Calu3 (cell line): ENCODE results near the gene FSHB. TPM values are rescaled to one million over a fixed set of nuclear protein-coding genes. Genes with fewer than 3 reads are reported as not detected.

Experiments used
- Bru-seq: library from RNA; stranded (reverse); fragments of 400-500 nt; gene quantifications from one replicate; lab custom pipeline; 2021; lab: Mats Ljungman, UMichigan
- BruChase-seq, 2 experiments: library from RNA; stranded (reverse); fragments of 400-500 nt; gene quantifications; one replicate each; lab custom pipeline; 2021; lab: Mats Ljungman, UMichigan
- BruUV-seq: library from RNA; stranded (reverse); fragments of 400-500 nt; replicated peaks from 2 replicates; lab custom pipeline; 2021; lab: Mats Ljungman, UMichigan
- CTCF ChIA-PET: fragments of 300-600 bp; sonication (Branson Sonifier 250); formaldehyde crosslinking; loops from one replicate; lab custom pipeline; 2022; ENCODE audit warnings: antibody characterized with exemption; lab: Charles Lee
- DNase-seq: peaks from one replicate; pipeline ENCODE4 v3.0.0; 2022
- H3K27ac Mint-ChIP-seq: one replicate; pipeline ENCODE4 v1.8.0; 2022; ENCODE audit warnings: mixed read lengths; ENCODE audit not compliant: unreplicated experiment
- H3K27me3 Mint-ChIP-seq: one replicate; pipeline ENCODE4 v1.8.0; 2022; ENCODE audit warnings: mixed read lengths; ENCODE audit not compliant: unreplicated experiment
- H3K36me3 Mint-ChIP-seq: one replicate; pipeline ENCODE4 v1.8.0; 2022; ENCODE audit warnings: mild to moderate bottlenecking, moderate library complexity, mixed read lengths; ENCODE audit not compliant: insufficient read depth, unreplicated experiment
- H3K4me1 Mint-ChIP-seq: one replicate; pipeline ENCODE4 v1.8.0; 2022; ENCODE audit warnings: mild to moderate bottlenecking, low read depth, mixed read lengths; ENCODE audit not compliant: unreplicated experiment
- H3K4me3 Mint-ChIP-seq: one replicate; pipeline ENCODE4 v1.8.0; 2022; ENCODE audit warnings: mild to moderate bottlenecking, low read depth, moderate library complexity, mixed read lengths; ENCODE audit not compliant: unreplicated experiment
- H3K9me3 Mint-ChIP-seq: one replicate; pipeline ENCODE4 v1.8.0; 2022; ENCODE audit warnings: low read depth, mixed read lengths; ENCODE audit not compliant: unreplicated experiment
- intact Hi-C: fragments of 100-400 bp; cut with micrococcal nuclease; formaldehyde crosslinking; loops from one replicate; pipeline ENCODE4 v1.10.0; 2022; ENCODE audit not compliant: unreplicated experiment
- long read RNA-seq: library from polyadenylated mRNA; stranded (forward); transcript quantifications from one replicate; pipeline ENCODE4 v2.0.0, GENCODE V29; 2022
- total RNA-seq: library from RNA; stranded (reverse); gene quantifications from 2 replicates; pipeline ENCODE4 v1.2.3, GENCODE V29; 2022
- TF ChIP-seq, protein P1 (sequence below): fragments of 200-600 bp; IDR thresholded peaks from one replicate; pipeline ENCODE4 v1.8.0; 2022; ENCODE audit warnings: antibody characterized with exemption; ENCODE audit not compliant: unreplicated experiment

The FSHB gene
- total RNA-seq (not detected in 2 replicates), Bru-seq, nascent RNA (not detected), BruChase-seq, experiment 1, labeled RNA remaining after a 6-hour chase (not detected), BruChase-seq, experiment 2, labeled RNA remaining after a 2-hour chase (not detected)
- long read RNA-seq = 0 reads

DNA sequence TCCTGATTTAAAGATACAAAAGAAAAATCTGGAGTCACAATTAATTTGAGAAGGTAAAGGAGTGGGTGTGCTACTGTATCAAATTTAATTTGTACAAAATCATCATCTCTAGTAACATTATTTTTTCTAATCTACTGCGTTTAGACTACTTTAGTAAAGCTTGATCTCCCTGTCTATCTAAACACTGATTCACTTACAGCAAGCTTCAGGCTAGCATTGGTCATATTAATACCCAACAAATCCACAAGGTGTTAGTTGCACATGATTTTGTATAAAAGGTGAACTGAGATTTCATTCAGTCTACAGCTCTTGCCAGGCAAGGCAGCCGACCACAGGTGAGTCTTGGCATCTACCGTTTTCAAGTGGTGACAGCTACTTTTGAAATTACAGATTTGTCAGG, at the start of gene FSHB:
TSS of gene FSHB (plus strand) at position 301 of the 400 bp plus-strand sequence. CDS start 889 bp downstream, outside the sequence.
- TF ChIP-seq, protein P1, sequence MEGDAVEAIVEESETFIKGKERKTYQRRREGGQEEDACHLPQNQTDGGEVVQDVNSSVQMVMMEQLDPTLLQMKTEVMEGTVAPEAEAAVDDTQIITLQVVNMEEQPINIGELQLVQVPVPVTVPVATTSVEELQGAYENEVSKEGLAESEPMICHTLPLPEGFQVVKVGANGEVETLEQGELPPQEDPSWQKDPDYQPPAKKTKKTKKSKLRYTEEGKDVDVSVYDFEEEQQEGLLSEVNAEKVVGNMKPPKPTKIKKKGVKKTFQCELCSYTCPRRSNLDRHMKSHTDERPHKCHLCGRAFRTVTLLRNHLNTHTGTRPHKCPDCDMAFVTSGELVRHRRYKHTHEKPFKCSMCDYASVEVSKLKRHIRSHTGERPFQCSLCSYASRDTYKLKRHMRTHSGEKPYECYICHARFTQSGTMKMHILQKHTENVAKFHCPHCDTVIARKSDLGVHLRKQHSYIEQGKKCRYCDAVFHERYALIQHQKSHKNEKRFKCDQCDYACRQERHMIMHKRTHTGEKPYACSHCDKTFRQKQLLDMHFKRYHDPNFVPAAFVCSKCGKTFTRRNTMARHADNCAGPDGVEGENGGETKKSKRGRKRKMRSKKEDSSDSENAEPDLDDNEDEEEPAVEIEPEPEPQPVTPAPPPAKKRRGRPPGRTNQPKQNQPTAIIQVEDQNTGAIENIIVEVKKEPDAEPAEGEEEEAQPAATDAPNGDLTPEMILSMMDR = no peak
- H3K36me3 Mint-ChIP-seq = no peaks in the 10 kb centered on the region
- H3K27me3 Mint-ChIP-seq = no peaks in the 10 kb centered on the region
- no peak within 1 kb of the TSS for H3K4me3 Mint-ChIP-seq
- intact Hi-C loops = no loop called here
- H3K9me3 Mint-ChIP-seq = peaks cover 3% of the 10 kb centered on the region
- H3K27ac Mint-ChIP-seq = no peak within 1 kb of the TSS
- H3K4me1 Mint-ChIP-seq = no peaks in the 10 kb centered on the region
- no TSS peak for BruUV-seq
- no peak for DNase-seq
- CTCF ChIA-PET = no interaction called here

DNA sequence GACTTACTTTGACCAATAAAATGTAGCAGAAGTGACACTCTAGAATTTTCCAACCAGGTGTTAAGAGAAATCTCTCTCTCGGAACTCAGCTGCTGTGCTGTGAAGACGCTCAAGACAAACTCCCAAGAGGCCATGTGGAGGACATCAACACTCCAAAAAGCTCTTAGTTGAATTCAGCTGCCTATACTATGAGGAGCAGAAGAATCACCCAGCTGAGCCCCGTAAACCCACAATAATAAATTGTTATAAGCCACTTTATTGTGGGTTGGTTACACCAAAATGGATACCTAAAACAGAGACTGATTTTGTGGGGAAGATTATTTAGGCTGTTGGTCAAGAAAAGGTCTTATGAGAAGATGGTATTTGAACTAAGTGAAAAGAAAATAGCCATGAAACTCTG, 44.1 kb upstream of the FSHB start:
- no peak overlapping the region for H3K4me3 Mint-ChIP-seq

DNA sequence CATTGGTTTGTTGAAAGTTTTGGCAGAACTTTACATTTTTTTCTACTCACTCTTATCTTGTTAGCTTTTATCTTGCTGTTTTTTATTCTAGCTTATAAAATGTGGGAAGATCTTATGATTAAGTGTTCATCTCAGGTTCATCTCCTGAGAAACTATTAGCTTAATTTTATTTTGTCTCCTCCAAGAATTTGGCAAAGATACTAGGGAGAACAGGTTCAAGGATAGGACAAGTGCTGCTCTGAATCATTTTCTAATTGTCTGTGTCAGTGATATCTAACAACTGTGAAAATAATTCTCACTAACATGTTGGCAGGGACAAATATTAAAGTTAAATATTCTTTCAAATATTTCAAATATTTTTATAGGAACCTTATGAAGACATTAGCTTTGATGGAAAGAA, 38.2 kb upstream of the FSHB start:
- no peak for DNase-seq
- CTCF ChIA-PET = interaction anchor here (0.8 kb wide), 1 partner anchor 63 kb away, joined by 3 read pairs; no protein-coding TSS in a partner anchor
- no peaks in the 10 kb centered on the region for H3K27me3 Mint-ChIP-seq

More for the DNA sequence above, 44.1 kb upstream of the FSHB start:
- BruUV-seq = no TSS peak
- Mint-ChIP-seq H3K27me3 (no peaks in the 10 kb centered on the region), H3K27ac (no peak overlapping the region), H3K36me3 (no peaks in the 10 kb centered on the region), H3K4me1 (no peaks in the 10 kb centered on the region), H3K9me3 (peaks cover 2% of the 10 kb centered on the region)
- no peak for DNase-seq
- CTCF ChIA-PET = no interaction called here
- TF ChIP-seq, protein P1 = no peak
- intact Hi-C loops = no loop called here

DNA sequence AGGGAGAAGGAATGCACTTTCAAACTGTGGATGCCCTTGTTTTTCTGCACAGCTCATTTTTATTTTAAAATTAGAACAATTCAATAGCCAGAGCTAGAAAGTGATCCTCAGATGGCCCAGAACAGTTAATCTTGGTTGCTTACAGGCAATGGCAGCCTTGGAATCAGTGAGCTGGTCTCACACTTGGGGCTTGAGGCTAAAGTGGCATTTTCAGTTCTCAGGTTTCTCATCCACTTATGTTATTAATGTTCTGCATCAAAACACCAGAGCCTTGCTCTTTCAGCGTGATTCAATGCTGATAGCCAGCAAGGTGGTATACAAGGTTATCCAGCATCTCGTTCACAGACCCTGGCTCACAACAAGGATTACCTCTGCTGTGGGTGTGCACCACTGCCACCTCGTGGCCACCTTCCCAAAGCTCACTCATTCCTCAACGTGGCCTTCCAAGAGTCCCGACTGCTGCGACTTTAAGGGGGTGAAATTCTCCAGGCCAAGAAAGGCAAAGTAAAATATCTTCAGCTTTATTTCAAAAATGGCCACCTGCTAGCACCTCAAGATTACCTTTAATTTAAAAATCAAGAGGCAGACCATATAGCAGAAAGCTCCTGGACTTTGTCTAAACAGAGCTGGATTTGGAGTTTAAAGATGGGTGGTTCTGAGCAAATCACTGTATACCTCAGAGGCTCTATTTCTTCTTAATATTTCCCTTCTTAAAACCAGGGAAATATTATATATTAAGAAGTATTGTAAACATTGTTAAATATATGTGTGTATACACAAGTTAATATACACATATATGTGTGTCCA, 34.2 kb upstream of the FSHB start:
- DNase-seq = peak; percentile 67
- TF ChIP-seq, protein P1 = peak; percentile 58
- no TSS peak for BruUV-seq
- H3K4me1 Mint-ChIP-seq = no peaks in the 10 kb centered on the region
- H3K4me3 Mint-ChIP-seq = no peak overlapping the region
- H3K27me3 Mint-ChIP-seq = no peaks in the 10 kb centered on the region
- intact Hi-C loops = loop anchor here (1.0 to 5.0 kb wide), 4 partner anchors 68 to 764 kb away; no protein-coding TSS in a partner anchor
- CTCF ChIA-PET = interaction anchor here (0.5 to 1.4 kb wide), 3 partner anchors 68 to 748 kb away, joined by 3 to 9 read pairs (median 3); no protein-coding TSS in a partner anchor
- no peak overlapping the region for H3K27ac Mint-ChIP-seq
- H3K36me3 Mint-ChIP-seq = no peaks in the 10 kb centered on the region
- no peaks in the 10 kb centered on the region for H3K9me3 Mint-ChIP-seq

More for the DNA sequence above, 38.2 kb upstream of the FSHB start:
- Mint-ChIP-seq H3K36me3 (no peaks in the 10 kb centered on the region), H3K27ac (no peak overlapping the region), H3K9me3 (no peaks in the 10 kb centered on the region), H3K4me3 (no peak overlapping the region), H3K4me1 (no peaks in the 10 kb centered on the region)
- TF ChIP-seq, protein P1 = no peak
- no TSS peak for BruUV-seq
- intact Hi-C loops = no loop called here
